ENCODE data around the gene MAP1LC3A. TPM values are rescaled to one million over a fixed set of nuclear protein-coding genes. Genes with fewer than 3 reads are reported as not detected.

MAP1LC3A gene
- total and polyA plus RNA-seq, 4 donors, result 4.9 to 38.8 (median 12.7) TPM

DNA sequence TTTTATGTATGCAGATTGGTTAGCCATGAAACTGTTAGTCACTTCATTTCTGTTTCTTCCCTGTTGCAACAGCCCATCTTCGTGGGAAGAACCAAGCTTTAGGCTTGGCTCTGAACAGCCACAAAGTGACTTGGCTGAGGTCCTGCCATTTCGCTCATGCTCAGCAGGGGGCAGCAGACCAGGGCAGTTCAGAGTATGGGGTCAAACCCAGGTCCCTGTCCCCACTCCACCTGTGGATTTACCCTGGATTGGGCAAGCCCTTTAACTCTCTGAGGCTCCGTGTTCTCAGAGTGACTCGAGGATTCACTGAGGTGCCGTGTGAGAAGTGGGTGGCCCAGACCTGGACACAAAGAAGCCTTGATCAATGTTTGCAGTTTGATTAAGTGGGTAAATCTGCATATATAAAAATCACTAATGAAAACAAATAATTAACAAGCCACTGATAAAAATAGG is 19.8 kb upstream of the MAP1LC3A start:
- peaks cover 0 to 11% (median 8%) of the 10 kb centered on the region in 4 donors for H3K4me1 ChIP-seq (ENCODE audit: control insufficient read depth in 4 of 4, insufficient read depth in 4 of 4, low read length in 3 of 4)
- 19% methylated on average over 5 of the region's 5 CpGs for WGBS
- no peak overlapping the region for H3K9ac ChIP-seq (ENCODE audit: low read depth in 1 of 2, low read length in 2 of 2)
- H3K9me3 ChIP-seq (ENCODE audit: control insufficient read depth in 4 of 4, low read length in 3 of 4), result no peaks in the 10 kb centered on the region
- DNase-seq (ENCODE audit: low spot score), result peak; percentile 70
- no peaks in the 10 kb centered on the region for H3K27me3 ChIP-seq (ENCODE audit: control insufficient read depth in 4 of 4, insufficient read depth in 4 of 4, low read length in 3 of 4)
- H3K27ac ChIP-seq (ENCODE audit: low read depth in 1 of 2, low read length in 2 of 2), result no peak overlapping the region
- peaks cover 16 to 42% (median 37%) of the 10 kb centered on the region in 4 donors for H3K36me3 ChIP-seq (ENCODE audit: control insufficient read depth in 4 of 4, insufficient read depth in 3 of 4, low read depth in 1 of 4, low read length in 3 of 4)
- H3K4me3 ChIP-seq (ENCODE audit: low read depth in 1 of 3, low read length in 3 of 3), result no peak overlapping the region
- no peak for TF ChIP-seq JUND (IDR thresholded peaks at IDR 0.05)
- TF ChIP-seq, protein P1, sequence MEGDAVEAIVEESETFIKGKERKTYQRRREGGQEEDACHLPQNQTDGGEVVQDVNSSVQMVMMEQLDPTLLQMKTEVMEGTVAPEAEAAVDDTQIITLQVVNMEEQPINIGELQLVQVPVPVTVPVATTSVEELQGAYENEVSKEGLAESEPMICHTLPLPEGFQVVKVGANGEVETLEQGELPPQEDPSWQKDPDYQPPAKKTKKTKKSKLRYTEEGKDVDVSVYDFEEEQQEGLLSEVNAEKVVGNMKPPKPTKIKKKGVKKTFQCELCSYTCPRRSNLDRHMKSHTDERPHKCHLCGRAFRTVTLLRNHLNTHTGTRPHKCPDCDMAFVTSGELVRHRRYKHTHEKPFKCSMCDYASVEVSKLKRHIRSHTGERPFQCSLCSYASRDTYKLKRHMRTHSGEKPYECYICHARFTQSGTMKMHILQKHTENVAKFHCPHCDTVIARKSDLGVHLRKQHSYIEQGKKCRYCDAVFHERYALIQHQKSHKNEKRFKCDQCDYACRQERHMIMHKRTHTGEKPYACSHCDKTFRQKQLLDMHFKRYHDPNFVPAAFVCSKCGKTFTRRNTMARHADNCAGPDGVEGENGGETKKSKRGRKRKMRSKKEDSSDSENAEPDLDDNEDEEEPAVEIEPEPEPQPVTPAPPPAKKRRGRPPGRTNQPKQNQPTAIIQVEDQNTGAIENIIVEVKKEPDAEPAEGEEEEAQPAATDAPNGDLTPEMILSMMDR (IDR thresholded peaks at IDR 0.05; ENCODE audit: low read depth, low read length, missing input control), result peak; percentile 93
- TF ChIP-seq, protein P2, sequence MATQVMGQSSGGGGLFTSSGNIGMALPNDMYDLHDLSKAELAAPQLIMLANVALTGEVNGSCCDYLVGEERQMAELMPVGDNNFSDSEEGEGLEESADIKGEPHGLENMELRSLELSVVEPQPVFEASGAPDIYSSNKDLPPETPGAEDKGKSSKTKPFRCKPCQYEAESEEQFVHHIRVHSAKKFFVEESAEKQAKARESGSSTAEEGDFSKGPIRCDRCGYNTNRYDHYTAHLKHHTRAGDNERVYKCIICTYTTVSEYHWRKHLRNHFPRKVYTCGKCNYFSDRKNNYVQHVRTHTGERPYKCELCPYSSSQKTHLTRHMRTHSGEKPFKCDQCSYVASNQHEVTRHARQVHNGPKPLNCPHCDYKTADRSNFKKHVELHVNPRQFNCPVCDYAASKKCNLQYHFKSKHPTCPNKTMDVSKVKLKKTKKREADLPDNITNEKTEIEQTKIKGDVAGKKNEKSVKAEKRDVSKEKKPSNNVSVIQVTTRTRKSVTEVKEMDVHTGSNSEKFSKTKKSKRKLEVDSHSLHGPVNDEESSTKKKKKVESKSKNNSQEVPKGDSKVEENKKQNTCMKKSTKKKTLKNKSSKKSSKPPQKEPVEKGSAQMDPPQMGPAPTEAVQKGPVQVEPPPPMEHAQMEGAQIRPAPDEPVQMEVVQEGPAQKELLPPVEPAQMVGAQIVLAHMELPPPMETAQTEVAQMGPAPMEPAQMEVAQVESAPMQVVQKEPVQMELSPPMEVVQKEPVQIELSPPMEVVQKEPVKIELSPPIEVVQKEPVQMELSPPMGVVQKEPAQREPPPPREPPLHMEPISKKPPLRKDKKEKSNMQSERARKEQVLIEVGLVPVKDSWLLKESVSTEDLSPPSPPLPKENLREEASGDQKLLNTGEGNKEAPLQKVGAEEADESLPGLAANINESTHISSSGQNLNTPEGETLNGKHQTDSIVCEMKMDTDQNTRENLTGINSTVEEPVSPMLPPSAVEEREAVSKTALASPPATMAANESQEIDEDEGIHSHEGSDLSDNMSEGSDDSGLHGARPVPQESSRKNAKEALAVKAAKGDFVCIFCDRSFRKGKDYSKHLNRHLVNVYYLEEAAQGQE (IDR thresholded peaks at IDR 0.05), result no peak
- peak; percentile 33 to 73 for TF ChIP-seq HNF4A (conservative IDR thresholded peaks at IDR 0.05)
- TF ChIP-seq RAD21 (IDR thresholded peaks at IDR 0.05), result peak; percentile 89 to 94
- TF ChIP-seq RXRA (IDR thresholded peaks at IDR 0.05), result peak; percentile 99 to 100
- TF ChIP-seq NR2F2 (IDR thresholded peaks at IDR 0.05), result peak; percentile 33
- TF ChIP-seq SP1 (IDR thresholded peaks at IDR 0.05), result peak; percentile 60

DNA sequence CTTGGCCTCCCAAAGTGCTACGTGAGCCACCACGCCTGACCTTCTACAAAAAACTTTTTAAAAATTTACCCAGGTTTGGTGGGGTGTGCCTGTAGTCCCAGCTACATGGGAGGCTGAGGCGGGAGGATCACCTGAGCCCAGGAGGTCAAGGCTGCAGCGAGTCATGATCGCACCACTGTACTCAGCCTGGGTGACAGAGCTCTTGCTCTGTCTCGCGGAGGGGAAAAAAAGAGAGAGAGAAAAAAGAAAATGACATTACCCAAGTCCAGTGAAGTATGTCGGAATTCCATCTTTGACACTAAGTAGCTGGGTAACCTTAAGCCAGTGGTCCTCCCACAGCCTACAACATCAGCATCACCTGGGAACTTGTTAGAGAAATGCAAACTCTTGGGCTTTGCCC is 18.8 kb upstream of the MAP1LC3A start:
- 99% methylated on average over 8 of the region's 8 CpGs for WGBS
- Histone ChIP-seq H3K36me3 (ENCODE audit: control insufficient read depth in 4 of 4, insufficient read depth in 3 of 4, low read depth in 1 of 4, low read length in 3 of 4) (peaks cover 16 to 34% (median 30%) of the 10 kb centered on the region in 4 donors), H3K4me3 (ENCODE audit: low read depth in 1 of 3, low read length in 3 of 3) (no peak overlapping the region)

More for the DNA sequence above, 18.8 kb upstream of the MAP1LC3A start:
- no peak for TF ChIP-seq NR2F2 (IDR thresholded peaks at IDR 0.05)
- TF ChIP-seq HNF4A (conservative IDR thresholded peaks at IDR 0.05), result no peak
- no peak for TF ChIP-seq SP1 (IDR thresholded peaks at IDR 0.05)
- TF ChIP-seq FOXA2 (IDR thresholded peaks at IDR 0.05), result no peak
- TF ChIP-seq, protein P2 (IDR thresholded peaks at IDR 0.05), result no peak
- TF ChIP-seq HNF4G (IDR thresholded peaks at IDR 0.05), result no peak
- no peak overlapping the region for H3K27ac ChIP-seq (ENCODE audit: low read depth in 1 of 2, low read length in 2 of 2)
- H3K4me1 ChIP-seq (ENCODE audit: control insufficient read depth in 4 of 4, insufficient read depth in 4 of 4, low read length in 3 of 4), result peaks cover 0 to 11% (median 8%) of the 10 kb centered on the region in 4 donors
- no peak for DNase-seq (ENCODE audit: low spot score)
- H3K27me3 ChIP-seq (ENCODE audit: control insufficient read depth in 4 of 4, insufficient read depth in 4 of 4, low read length in 3 of 4), result no peaks in the 10 kb centered on the region
- no peaks in the 10 kb centered on the region for H3K9me3 ChIP-seq (ENCODE audit: control insufficient read depth in 4 of 4, low read length in 3 of 4)
- H3K9ac ChIP-seq (ENCODE audit: low read depth in 1 of 2, low read length in 2 of 2), result no peak overlapping the region

All from liver (tissue), 9 donors.